ENCODE results near the gene CHST9. TPM values are rescaled to one million over a fixed set of nuclear protein-coding genes. Genes with fewer than 3 reads are reported as not detected.

CHST9 gene
- total RNA-seq, 4 donors from 2014 or later, result 0.16 to 0.80 (median 0.41) TPM; not detected in 1

- Histone ChIP-seq H3K4me1 (no peaks in the 10 kb centered on the region), H3K4me3 (no peak overlapping the region), H3K27ac (no peak overlapping the region), H3K36me3 (no peaks in the 10 kb centered on the region), H3K27me3 (no peaks in the 10 kb centered on the region), H3K9me3 (peaks cover 0 to 7% of the 10 kb centered on the region in 2 donors)
- WGBS, 2 donors (ENCODE audit: low coverage in 1 of 2), result 59 to 76% methylated on average over 2 to 3 of the region's 3 CpGs
- DNase-seq, result no peak
- intact Hi-C loops (cut with DNase I; ENCODE audit: low total_unique reads) (no loop called here), in situ Hi-C loops (cut with MboI; ENCODE audit: low pct_ligation_motif_present in 1 of 4, low pct_unique_long_range_greater_than_20kb in 1 of 4, low sequenced_read_pairs in 3 of 4) (loop anchor here in 2 of 4 donors (25.0 kb wide), 1 partner anchor 93 kb away; no protein-coding TSS in a partner anchor)
- TF ChIP-seq POLR2AphosphoS5 (IDR thresholded peaks at IDR 0.05), result no peak
- no peak for TF ChIP-seq CTCF (IDR thresholded peaks at IDR 0.05)
- no peak for TF ChIP-seq EP300 (IDR thresholded peaks at IDR 0.05; ENCODE audit: low read depth)
- TF ChIP-seq POLR2A (IDR thresholded peaks at IDR 0.05), result no peak
Measured at GRCh38 chr18:27144672-27145071, 40.4 kb downstream of the CHST9 start.

- no peak overlapping the region for H3K4me3 ChIP-seq
- intact Hi-C loops (cut with DNase I; ENCODE audit: low total_unique reads), result no loop called here
- no peaks in the 10 kb centered on the region for H3K27me3 ChIP-seq
- H3K27ac ChIP-seq, result no peak overlapping the region
- H3K36me3 ChIP-seq, result no peaks in the 10 kb centered on the region
- DNase-seq, result no peak
- in situ Hi-C loops (cut with MboI; ENCODE audit: low pct_ligation_motif_present in 1 of 4, low pct_unique_long_range_greater_than_20kb in 1 of 4, low sequenced_read_pairs in 3 of 4), result loop anchor here in 2 of 4 donors (25.0 kb wide), 1 partner anchor 94 kb away; no protein-coding TSS in a partner anchor
- 70 to 72% methylated on average over 10 of the region's 10 CpGs for WGBS, 2 donors (ENCODE audit: low coverage in 1 of 2)
- H3K9me3 ChIP-seq, result no peaks in the 10 kb centered on the region
- H3K4me1 ChIP-seq, result no peaks in the 10 kb centered on the region
- no peak for TF ChIP-seq CTCF (IDR thresholded peaks at IDR 0.05)
- no peak for TF ChIP-seq POLR2AphosphoS5 (IDR thresholded peaks at IDR 0.05)
- no peak for TF ChIP-seq POLR2A (IDR thresholded peaks at IDR 0.05)
- TF ChIP-seq EP300 (IDR thresholded peaks at IDR 0.05; ENCODE audit: low read depth), result no peak
Measured at GRCh38 chr18:27143580-27144287, 41.4 kb downstream of the CHST9 start.

GRCh38 chr18:27142891-27143290, 42.2 kb downstream of the CHST9 start:
- 65 to 80% methylated on average over 1 to 2 of the region's 2 CpGs for WGBS, 2 donors (ENCODE audit: low coverage in 1 of 2)
- H3K9me3 ChIP-seq, result no peaks in the 10 kb centered on the region
- H3K27ac ChIP-seq, result no peak overlapping the region
- TF ChIP-seq POLR2A (IDR thresholded peaks at IDR 0.05) (no peak), POLR2AphosphoS5 (IDR thresholded peaks at IDR 0.05) (no peak), CTCF (IDR thresholded peaks at IDR 0.05) (no peak), EP300 (IDR thresholded peaks at IDR 0.05; ENCODE audit: low read depth) (no peak)
- H3K4me1 ChIP-seq, result no peaks in the 10 kb centered on the region
- no peaks in the 10 kb centered on the region for H3K27me3 ChIP-seq
- DNase-seq, result no peak
- intact Hi-C loops (cut with DNase I; ENCODE audit: low total_unique reads) (no loop called here), in situ Hi-C loops (cut with MboI; ENCODE audit: low pct_ligation_motif_present in 1 of 4, low pct_unique_long_range_greater_than_20kb in 1 of 4, low sequenced_read_pairs in 3 of 4) (loop anchor here in 2 of 4 donors (25.0 kb wide), 1 partner anchor 94 kb away; no protein-coding TSS in a partner anchor)
- no peak overlapping the region for H3K4me3 ChIP-seq
- H3K36me3 ChIP-seq, result no peaks in the 10 kb centered on the region

- no peaks in the 10 kb centered on the region for H3K27me3 ChIP-seq
- H3K36me3 ChIP-seq, result no peaks in the 10 kb centered on the region
- no peaks in the 10 kb centered on the region for H3K4me1 ChIP-seq
- H3K9me3 ChIP-seq, result no peaks in the 10 kb centered on the region
- H3K4me3 ChIP-seq, result no peak overlapping the region
- H3K27ac ChIP-seq, result no peak overlapping the region
- TF ChIP-seq CTCF (IDR thresholded peaks at IDR 0.05) (no peak), EP300 (IDR thresholded peaks at IDR 0.05; ENCODE audit: low read depth) (no peak), POLR2AphosphoS5 (IDR thresholded peaks at IDR 0.05) (no peak), POLR2A (IDR thresholded peaks at IDR 0.05) (no peak)
- intact Hi-C loops (cut with DNase I; ENCODE audit: low total_unique reads), result no loop called here
- in situ Hi-C loops (cut with MboI; ENCODE audit: low pct_ligation_motif_present in 1 of 4, low pct_unique_long_range_greater_than_20kb in 1 of 4, low sequenced_read_pairs in 3 of 4), result loop anchor here in 2 of 4 donors (25.0 kb wide), 1 partner anchor 95 kb away; no protein-coding TSS in a partner anchor
- DNase-seq, result no peak
Measured at GRCh38 chr18:27141876-27142275, 43.2 kb downstream of the CHST9 start.

All from transverse colon (tissue), 4 donors.